Coronary artery (tissue), 2 donors: ENCODE measurements around the gene P2RY6.

Source experiments
- DNase-seq: peaks from one replicate; pipeline ENCODE4 v3.0.0-alpha.2; 2017; ENCODE audit warnings: low spot score
- H3K27ac ChIP-seq, 2 donors: fragments of 200-600 bp; sonication (generic); one replicate each; pipeline ENCODE4 v1.5.1; 2016 to 2019
- H3K4me3 ChIP-seq: fragments of 200-600 bp; sonication (generic); 2 replicates; pipeline ENCODE4 v1.5.1; 2016; ENCODE audit warnings: mild to moderate bottlenecking, moderate library complexity
- TF ChIP-seq, protein P1 (sequence below): fragments of 200-600 bp; sonication (generic); IDR thresholded peaks from one replicate; pipeline ENCODE4 v1.5.1; 2019; ENCODE audit warnings: antibody characterized with exemption

Gene P2RY6

GRCh38 chr11:73288873-73289707, 17.0 kb downstream of the P2RY6 start:
- Histone ChIP-seq H3K4me3 (peak overlapping the region; percentile 47), H3K27ac (peak overlapping the region; percentile 75 to 79)
- peak; percentile 88 for DNase-seq
- TF ChIP-seq, protein P1, sequence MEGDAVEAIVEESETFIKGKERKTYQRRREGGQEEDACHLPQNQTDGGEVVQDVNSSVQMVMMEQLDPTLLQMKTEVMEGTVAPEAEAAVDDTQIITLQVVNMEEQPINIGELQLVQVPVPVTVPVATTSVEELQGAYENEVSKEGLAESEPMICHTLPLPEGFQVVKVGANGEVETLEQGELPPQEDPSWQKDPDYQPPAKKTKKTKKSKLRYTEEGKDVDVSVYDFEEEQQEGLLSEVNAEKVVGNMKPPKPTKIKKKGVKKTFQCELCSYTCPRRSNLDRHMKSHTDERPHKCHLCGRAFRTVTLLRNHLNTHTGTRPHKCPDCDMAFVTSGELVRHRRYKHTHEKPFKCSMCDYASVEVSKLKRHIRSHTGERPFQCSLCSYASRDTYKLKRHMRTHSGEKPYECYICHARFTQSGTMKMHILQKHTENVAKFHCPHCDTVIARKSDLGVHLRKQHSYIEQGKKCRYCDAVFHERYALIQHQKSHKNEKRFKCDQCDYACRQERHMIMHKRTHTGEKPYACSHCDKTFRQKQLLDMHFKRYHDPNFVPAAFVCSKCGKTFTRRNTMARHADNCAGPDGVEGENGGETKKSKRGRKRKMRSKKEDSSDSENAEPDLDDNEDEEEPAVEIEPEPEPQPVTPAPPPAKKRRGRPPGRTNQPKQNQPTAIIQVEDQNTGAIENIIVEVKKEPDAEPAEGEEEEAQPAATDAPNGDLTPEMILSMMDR, result peak; percentile 90

GRCh38 chr11:73290536-73290935, 18.4 kb downstream of the P2RY6 start:
- no peak for DNase-seq
- TF ChIP-seq, protein P1, result no peak
- H3K27ac ChIP-seq, result no peak overlapping the region
- H3K4me3 ChIP-seq, result no peak overlapping the region

- no peak for DNase-seq
- no peak overlapping the region for H3K27ac ChIP-seq
Observed at GRCh38 chr11:73291196-73291595, 19.1 kb downstream of the P2RY6 start.

DNA sequence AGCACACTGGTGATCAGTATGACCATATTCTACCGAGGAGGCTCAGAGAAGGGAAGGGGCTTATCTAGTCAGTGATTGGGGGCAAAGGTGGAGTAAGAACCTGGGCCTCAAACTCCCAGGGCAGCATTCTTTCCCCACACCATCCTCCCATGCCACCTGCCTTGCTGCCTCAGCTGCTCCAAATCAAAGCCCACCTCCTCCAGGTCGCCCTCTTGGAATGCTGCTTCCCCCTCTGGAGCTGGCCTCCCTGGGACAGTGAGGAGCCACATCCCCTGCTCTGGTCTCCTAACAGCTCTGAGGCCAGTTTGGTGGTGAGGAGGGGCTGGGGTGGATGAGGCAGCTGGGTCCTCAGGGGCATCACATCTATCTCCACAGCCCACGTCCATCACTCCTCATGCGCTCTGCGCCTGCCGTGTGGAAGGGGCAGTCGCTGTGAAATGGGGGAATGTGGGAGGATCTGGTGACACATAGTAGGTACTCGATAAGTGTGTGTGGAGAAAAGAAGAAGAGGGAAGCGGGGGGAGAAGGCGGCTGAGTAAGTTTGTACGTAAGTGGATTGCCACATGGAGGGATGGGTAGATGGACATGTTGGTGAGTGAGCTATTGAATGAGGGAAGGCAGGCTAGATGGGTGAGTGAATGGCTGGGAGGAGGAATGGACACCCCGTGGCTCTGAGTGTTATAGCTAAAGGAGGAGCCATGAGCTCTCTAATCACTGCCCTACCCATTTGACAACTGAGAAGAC, 19.8 kb downstream of the P2RY6 start:
- DNase-seq, result no peak
- Histone ChIP-seq H3K4me3 (no peak overlapping the region), H3K27ac (no peak overlapping the region)
- TF ChIP-seq, protein P1, result no peak

More at GRCh38 chr11:73291196-73291595, 19.1 kb downstream of the P2RY6 start:
- H3K4me3 ChIP-seq, result no peak overlapping the region
- TF ChIP-seq, protein P1, result no peak

GRCh38 chr11:73292525-73292894, 20.4 kb downstream of the P2RY6 start:
- TF ChIP-seq, protein P1, result no peak
- Histone ChIP-seq H3K4me3 (no peak overlapping the region), H3K27ac (no peak overlapping the region)
- DNase-seq, result no peak

DNA sequence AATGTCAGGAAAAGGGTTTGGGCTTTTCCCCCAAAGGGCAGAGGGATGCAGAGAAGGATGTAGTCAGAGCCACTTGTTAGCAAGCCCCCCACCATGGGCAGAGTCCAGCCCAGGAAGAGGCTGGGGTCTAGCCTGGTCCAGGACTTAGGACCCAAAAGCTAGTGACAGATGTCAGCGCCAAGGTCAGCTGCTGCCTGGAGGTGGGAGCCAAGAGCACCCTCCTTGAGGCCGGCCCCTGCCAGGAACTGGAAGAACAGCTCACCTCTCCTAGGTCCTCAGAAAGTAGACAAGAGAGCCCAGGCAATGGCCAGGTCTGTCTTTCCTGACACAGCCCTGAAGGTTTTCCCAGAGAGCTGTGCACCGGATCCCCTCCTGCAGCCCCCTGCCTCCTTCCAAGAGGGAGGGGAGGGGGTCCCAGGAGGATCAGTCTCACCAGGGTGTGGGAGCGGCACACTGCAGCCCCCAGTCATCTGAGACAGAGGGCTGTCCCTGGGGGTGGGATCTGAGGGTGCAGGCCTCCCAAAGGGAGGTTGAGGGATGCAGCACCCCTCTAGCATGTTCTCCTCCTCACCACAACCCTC, 21.3 kb downstream of the P2RY6 start:
- H3K4me3 ChIP-seq, result no peak overlapping the region
- H3K27ac ChIP-seq, result no peak overlapping the region
- TF ChIP-seq, protein P1, result no peak
- DNase-seq, result no peak
